Neural cell (in vitro differentiated cells): ENCODE results near the gene AUNIP.

ENCODE experiments used
- CTCF ChIP-seq: fragments of 450-650 bp; IDR thresholded peaks from 2 replicates; pipeline ENCODE4 v1.5.1; 2014; ENCODE audit warnings: antibody characterized with exemption, mild to moderate bottlenecking, moderate library complexity; ENCODE audit not compliant: poor library complexity, severe bottlenecking
- POLR2AphosphoS5 ChIP-seq: IDR thresholded peaks from 2 replicates; pipeline ENCODE4 v1.6.1; 2012
- SMC3 ChIP-seq: fragments of 450-650 bp; conservative IDR thresholded peaks from 2 replicates; pipeline ENCODE4 v1.6.1; 2014; ENCODE audit warnings: antibody characterized with exemption, mild to moderate bottlenecking, moderate library complexity; ENCODE audit not compliant: poor library complexity
- TAF1 ChIP-seq: IDR thresholded peaks from 2 replicates; pipeline ENCODE4 v1.6.1; 2012; ENCODE audit warnings: low read depth

DNA sequence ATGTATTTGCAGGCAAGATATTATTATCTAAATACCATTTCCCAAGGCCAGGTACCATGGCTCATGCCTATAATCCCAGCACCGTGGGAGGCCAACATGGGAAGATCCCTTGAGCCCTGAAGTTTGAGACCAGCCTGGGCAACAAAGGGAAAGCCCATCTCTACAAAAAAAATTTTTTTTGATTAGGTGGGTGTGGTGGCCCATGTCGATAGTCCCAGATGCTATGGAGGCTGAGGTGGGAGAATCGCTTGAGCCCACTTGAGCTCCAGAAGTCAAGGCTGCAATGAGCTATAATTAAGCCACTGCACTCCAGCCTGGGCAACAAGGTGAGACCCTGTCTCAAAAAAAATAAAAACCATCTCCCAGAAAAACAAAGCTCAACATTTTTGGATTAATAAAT lies 44.7 kb upstream of the AUNIP start:
- TF ChIP-seq POLR2AphosphoS5 (no peak), CTCF (no peak), TAF1 (no peak), SMC3 (no peak)
